ENCODE measurements around the gene ZAR1L.

- no peak for TF ChIP-seq CTCF (conservative IDR thresholded peaks at IDR 0.05)
- TF ChIP-seq ZFX (IDR thresholded peaks at IDR 0.05): no peak
These were observed 50.8 kb downstream of the ZAR1L start for GRCh38 chr13:32264407-32264806.

Measured in C4-2B (cell line).